NT2/D1 (cell line): ENCODE results near the gene MRPL37.

Experiments
- SUZ12 ChIP-seq: IDR thresholded peaks from 2 replicates; pipeline ENCODE4 v1.6.1; 2011; ENCODE audit not compliant: insufficient read length, insufficient read depth; ENCODE audit errors: extremely low read depth
- ZNF274 ChIP-seq: IDR thresholded peaks from 2 replicates; pipeline ENCODE4 v1.6.1; 2011; ENCODE audit warnings: mild to moderate bottlenecking, low read depth, low read length

GRCh38 chr1:54225986-54226559, 26.1 kb downstream of the MRPL37 start:
- no peak for TF ChIP-seq SUZ12
- TF ChIP-seq ZNF274 = no peak
